GM12878 (cell line): Measurements from ENCODE around the gene TXNRD1. TPM values are rescaled to one million over a fixed set of nuclear protein-coding genes. Genes with fewer than 3 reads are reported as not detected.

Source experiments
- ATAC-seq: fragments of 200-7000 bp; cut with Tn5 transposase; 3 replicates; pipeline ENCODE4 v1.9.1; 2020; ENCODE audit warnings: mild to moderate bottlenecking, moderate library complexity
- BruUV-seq: library from RNA; stranded (reverse); fragments of 400-500 nt; replicated peaks from 2 replicates; lab custom pipeline; 2021; lab: Mats Ljungman, UMichigan
- CTCF ChIA-PET: fragments of 300-600 bp; sonication (Branson Sonifier 250); formaldehyde crosslinking; extraction: SDS; loops from one replicate; lab custom pipeline; 2021; ENCODE audit warnings: inconsistent platforms; lab: Yijun Ruan, JAX
- POLR2A ChIA-PET: fragments of 350-600 bp; formaldehyde crosslinking; extraction: SDS; loops from one replicate; lab custom pipeline; 2021; ENCODE audit warnings: inconsistent platforms; lab: Charles Lee
- RAD21 ChIA-PET: fragments of 300-600 bp; sonication (Branson Sonifier 250); formaldehyde crosslinking; loops from one replicate; lab custom pipeline; 2023; ENCODE audit warnings: antibody characterized with exemption; ENCODE audit not compliant: unreplicated experiment; lab: Charles Lee
- SMC1A ChIA-PET: fragments of 300-600 bp; sonication (Branson Sonifier 250); formaldehyde crosslinking; loops from one replicate; lab custom pipeline; 2023; ENCODE audit not compliant: unreplicated experiment, uncharacterized antibody; lab: Charles Lee
- DNase-seq: peaks from one replicate; pipeline ENCODE4 v3.0.0-alpha.2; 2011; ENCODE audit warnings: low read depth, low spot score
- FAIRE-seq: peaks from 3 replicates; lab custom pipeline; 2011; peaks lifted over from hg19 to GRCh38; lab: Jason Lieb, UNC
- H2AFZ ChIP-seq: 2 replicates; pipeline ENCODE4 v1.6.0; 2011; ENCODE audit warnings: low read depth, low read length, control low read depth; ENCODE audit not compliant: control insufficient read depth
- H3K27ac ChIP-seq: 2 replicates; pipeline ENCODE4 v1.5.1; 2011; ENCODE audit warnings: control low read depth; ENCODE audit not compliant: control insufficient read depth, insufficient read depth
- H3K27me3 ChIP-seq, 2 experiments: replicated peaks in 1 of 2; 2 replicates each; pipeline versions ENCODE4 v1.6.0 to v1.6.1; 2011; ENCODE audit warnings: low read length in 1 of 2; ENCODE audit not compliant: control insufficient read depth in 2 of 2, insufficient read depth in 2 of 2
- H3K36me3 ChIP-seq, 2 experiments: 2 replicates each; pipeline ENCODE4 v1.5.1; 2011; ENCODE audit warnings: low read length in 1 of 2; ENCODE audit not compliant: control insufficient read depth in 2 of 2, insufficient read depth in 2 of 2
- H3K4me1 ChIP-seq: 2 replicates; pipeline ENCODE4 v1.6.1; 2011; ENCODE audit warnings: mild to moderate bottlenecking, low read length, moderate library complexity, mixed read lengths; ENCODE audit not compliant: control insufficient read depth, insufficient read depth
- H3K4me2 ChIP-seq: 2 replicates; pipeline ENCODE4 v1.6.0; 2011; ENCODE audit warnings: control low read depth; ENCODE audit not compliant: control insufficient read depth, insufficient read depth
- H3K4me3 ChIP-seq: fragments of 200-600 bp; sonication (generic); 2 replicates; pipeline ENCODE4 v1.5.1; 2016
- H3K79me2 ChIP-seq: 2 replicates; pipeline ENCODE4 v1.6.0; 2011; ENCODE audit warnings: low read length; ENCODE audit not compliant: control insufficient read depth, insufficient read depth
- H3K9ac ChIP-seq: 2 replicates; pipeline ENCODE4 v1.8.0; 2011; ENCODE audit warnings: low read length, control low read depth, mixed read lengths; ENCODE audit not compliant: control insufficient read depth, insufficient read depth
- H3K9me3 ChIP-seq: replicated peaks from 3 replicates; pipeline ENCODE4 v1.5.1; 2011; ENCODE audit warnings: mild to moderate bottlenecking, low read length; ENCODE audit not compliant: control insufficient read depth, insufficient read depth
- H4K20me1 ChIP-seq: 2 replicates; pipeline ENCODE4 v1.6.0; 2011; ENCODE audit not compliant: control insufficient read depth, insufficient read depth
- EED ChIP-seq: sonication (generic); IDR thresholded peaks from 2 replicates; pipeline ENCODE4 v1.6.1; 2016; ENCODE audit warnings: antibody characterized with exemption, low read depth
- HDAC6 ChIP-seq: fragments of 200-600 bp; sonication (generic); IDR thresholded peaks from one replicate; pipeline ENCODE4 v1.8.0; 2017; ENCODE audit warnings: antibody characterized with exemption; ENCODE audit not compliant: unreplicated experiment
- NR2C2 ChIP-seq: IDR thresholded peaks from 2 replicates; pipeline ENCODE4 v1.6.1; 2011; ENCODE audit warnings: borderline replicate concordance, low read depth; ENCODE audit not compliant: control insufficient read depth, insufficient read length
- POLR2AphosphoS2 ChIP-seq: IDR thresholded peaks from 2 replicates; pipeline ENCODE4 v1.6.1; 2011; ENCODE audit warnings: low read depth, mild to moderate bottlenecking, low read length, improper control_type of control experiment, moderate library complexity
- ZNF24 ChIP-seq: fragments of 450-650 bp; IDR thresholded peaks from 2 replicates; pipeline ENCODE4 v1.6.1; 2017; ENCODE audit warnings: antibody characterized with exemption, mild to moderate bottlenecking
- WGBS: methylation state at CpG from one replicate; pipeline ENCODE4 v1.1.6; 2016; ENCODE audit warnings: low lambda C conversion rate; ENCODE audit not compliant: insufficient replicate concordance, insufficient coverage; ENCODE audit errors: missing lambda C conversion rate; 5-methylcytosine and 5-hydroxymethylcytosine counted together
- in situ Hi-C: fragments of 300-500 bp; cut with MboI; formaldehyde crosslinking; loops from 9 replicates; pipeline ENCODE4 v1.14.3; 2018; ENCODE audit warnings: mixed read lengths
- intact Hi-C: fragments of 100-400 bp; cut with micrococcal nuclease; formaldehyde crosslinking; loops from one replicate; pipeline ENCODE4 v1.14.2; 2022; ENCODE audit not compliant: unreplicated experiment
- polyA plus RNA-seq, 11 experiments: library from polyadenylated mRNA; depleted of rRNA in 4 of 11; unstranded in 6 of 11; stranded (reverse) in 5 of 11; fragments of >200 nt; fragmentation: Nextera tagmentation in 4 of 11; fragmentation: Illumina TruSeq in 1 of 11; extraction: Ambion mirVana in 4 of 11; extraction: Trizol in 1 of 11; gene quantifications; 1 replicate in 1 of 11; 2 replicates in 10 of 11; pipeline versions ENCODE4 v1.2.1 to v1.2.3, GENCODE V29; 2011 to 2016; ENCODE audit warnings: inconsistent platforms in 2 of 11, missing spikeins in 2 of 11, low read depth in 1 of 11
- total RNA-seq, 4 experiments: library from RNA; depleted of rRNA in 3 of 4; stranded (reverse); fragments of >200 nt in 3 of 4; fragmentation: Illumina TruSeq in 1 of 4; extraction: Trizol in 1 of 4; gene quantifications; 2 replicates each; pipeline versions ENCODE4 v1.2.1 to v1.2.3, GENCODE V29; 2013 to 2021
- TF ChIP-seq, protein P1 (sequence below): fragments of 450-650 bp; formaldehyde crosslinking; IDR thresholded peaks from 2 replicates; pipeline ENCODE4 v1.5.0; 2022; ENCODE audit warnings: mild to moderate bottlenecking, missing genetic modification characterization
- TF ChIP-seq, protein P2 (sequence below): IDR thresholded peaks from 2 replicates; pipeline ENCODE4 v1.6.1; 2011; ENCODE audit warnings: low read depth, mild to moderate bottlenecking, low read length, moderate library complexity, borderline replicate concordance; ENCODE audit errors: extremely low read depth

Gene TXNRD1
- total and polyA plus RNA-seq, 10 of the 15 experiments (the other 5 are each of a cell fraction or from before 2014, with no cell fraction given): 52.6 to 84.6 (median 67.8) TPM

GRCh38 chr12:104207416-104208205 lies 8.0 kb upstream of the TXNRD1 start:
- FAIRE-seq: no peak

More at GRCh38 chr12:104207416-104208205, 8.0 kb upstream of the TXNRD1 start:
- DNase-seq (no peak), ATAC-seq (no peak)
- no peaks in the 10 kb centered on the region for H3K4me1 ChIP-seq
- no peak for TF ChIP-seq EED
- TF ChIP-seq, protein P1, sequence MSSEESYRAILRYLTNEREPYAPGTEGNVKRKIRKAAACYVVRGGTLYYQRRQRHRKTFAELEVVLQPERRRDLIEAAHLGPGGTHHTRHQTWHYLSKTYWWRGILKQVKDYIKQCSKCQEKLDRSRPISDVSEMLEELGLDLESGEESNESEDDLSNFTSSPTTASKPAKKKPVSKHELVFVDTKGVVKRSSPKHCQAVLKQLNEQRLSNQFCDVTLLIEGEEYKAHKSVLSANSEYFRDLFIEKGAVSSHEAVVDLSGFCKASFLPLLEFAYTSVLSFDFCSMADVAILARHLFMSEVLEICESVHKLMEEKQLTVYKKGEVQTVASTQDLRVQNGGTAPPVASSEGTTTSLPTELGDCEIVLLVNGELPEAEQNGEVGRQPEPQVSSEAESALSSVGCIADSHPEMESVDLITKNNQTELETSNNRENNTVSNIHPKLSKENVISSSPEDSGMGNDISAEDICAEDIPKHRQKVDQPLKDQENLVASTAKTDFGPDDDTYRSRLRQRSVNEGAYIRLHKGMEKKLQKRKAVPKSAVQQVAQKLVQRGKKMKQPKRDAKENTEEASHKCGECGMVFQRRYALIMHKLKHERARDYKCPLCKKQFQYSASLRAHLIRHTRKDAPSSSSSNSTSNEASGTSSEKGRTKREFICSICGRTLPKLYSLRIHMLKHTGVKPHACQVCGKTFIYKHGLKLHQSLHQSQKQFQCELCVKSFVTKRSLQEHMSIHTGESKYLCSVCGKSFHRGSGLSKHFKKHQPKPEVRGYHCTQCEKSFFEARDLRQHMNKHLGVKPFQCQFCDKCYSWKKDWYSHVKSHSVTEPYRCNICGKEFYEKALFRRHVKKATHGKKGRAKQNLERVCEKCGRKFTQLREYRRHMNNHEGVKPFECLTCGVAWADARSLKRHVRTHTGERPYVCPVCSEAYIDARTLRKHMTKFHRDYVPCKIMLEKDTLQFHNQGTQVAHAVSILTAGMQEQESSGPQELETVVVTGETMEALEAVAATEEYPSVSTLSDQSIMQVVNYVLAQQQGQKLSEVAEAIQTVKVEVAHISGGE (CRISPR knock-in tag): no peak
- no peak for TF ChIP-seq HDAC6
- no peak for TF ChIP-seq POLR2AphosphoS2
- no peak for TF ChIP-seq NR2C2
- TF ChIP-seq ZNF24: no peak
- TF ChIP-seq, protein P2, sequence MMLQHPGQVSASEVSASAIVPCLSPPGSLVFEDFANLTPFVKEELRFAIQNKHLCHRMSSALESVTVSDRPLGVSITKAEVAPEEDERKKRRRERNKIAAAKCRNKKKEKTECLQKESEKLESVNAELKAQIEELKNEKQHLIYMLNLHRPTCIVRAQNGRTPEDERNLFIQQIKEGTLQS: no peak
- ChIA-PET CTCF (interaction anchor here (0.7 to 1.8 kb wide), 2 partner anchors 14 to 155 kb away, joined by 3 to 7 read pairs; no protein-coding TSS in a partner anchor), SMC1A (interaction anchor here (1.9 kb wide), 1 partner anchor 11 kb away, joined by 4 read pairs; no protein-coding TSS in a partner anchor), POLR2A (no interaction called here), RAD21 (no interaction called here)
- BruUV-seq: no TSS peak
- no peak overlapping the region for H3K27ac ChIP-seq
- intact Hi-C loops: no loop called here
- H3K4me2 ChIP-seq: no peak overlapping the region
- H3K27me3 ChIP-seq: no peaks in the 10 kb centered on the region
- H2AFZ ChIP-seq: no peak overlapping the region
- H3K4me3 ChIP-seq: no peak overlapping the region
- no peaks in the 10 kb centered on the region for H3K79me2 ChIP-seq
- no peaks in the 10 kb centered on the region for H4K20me1 ChIP-seq
- 73% methylated on average over 8 of the region's 8 CpGs for WGBS
- H3K36me3 ChIP-seq: no peaks in the 10 kb centered on the region
- in situ Hi-C loops: no loop called here
- no peak overlapping the region for H3K9ac ChIP-seq
- H3K9me3 ChIP-seq: no peaks in the 10 kb centered on the region
